ENCODE data around the gene TBCCD1. TPM values are rescaled to one million over a fixed set of nuclear protein-coding genes. Genes with fewer than 3 reads are reported as not detected.
"Not testable (repeated sequence)": the region's sequence is repeated elsewhere in the genome, so short reads cannot be mapped to it uniquely, and the experiment has no call there.

Gene TBCCD1
- total RNA-seq, 2 experiments from 2014 or later, result 15.2 to 17.4 TPM

DNA sequence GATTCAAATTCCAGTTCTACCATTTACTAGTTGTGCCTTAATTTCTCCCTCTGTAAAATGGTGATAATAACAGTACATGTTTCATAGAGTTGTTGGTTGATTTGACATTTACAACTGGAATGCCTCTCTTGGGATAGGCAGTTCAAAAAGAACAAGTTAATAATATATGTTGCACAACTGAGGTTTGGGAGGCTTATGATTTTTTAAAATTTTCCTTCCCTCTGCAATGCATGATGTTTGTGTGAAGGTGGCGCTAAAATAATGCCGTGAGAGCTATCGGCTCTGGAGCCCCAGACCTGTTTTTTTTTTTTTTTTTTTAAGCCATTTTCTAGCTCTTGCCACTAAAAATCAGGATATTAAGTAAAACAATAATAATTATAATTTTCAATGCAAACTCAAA is 22.0 kb upstream of the TBCCD1 start:
- no peak for ATAC-seq (ENCODE audit: low read depth)
- H3K4me3 Mint-ChIP-seq, result no peak overlapping the region
- H3K9me3 Mint-ChIP-seq, result no peaks in the 10 kb centered on the region
- DNase-seq, result no peak
- no peak overlapping the region for H3K27ac Mint-ChIP-seq
- H3K36me3 Mint-ChIP-seq, result peaks cover 6% of the 10 kb centered on the region
- H3K4me1 Mint-ChIP-seq, result peaks cover 18% of the 10 kb centered on the region
- no peaks in the 10 kb centered on the region for H3K27me3 Mint-ChIP-seq
- POLR2A ChIA-PET, result interaction anchor here (0.6 kb wide), 1 partner anchor 18 kb away, joined by 3 read pairs; no protein-coding TSS in a partner anchor

GRCh38 chr3:186588632-186589031 is 21.5 kb upstream of the TBCCD1 start:
- Mint-ChIP-seq H3K36me3 (peaks cover 8% of the 10 kb centered on the region), H3K27ac (no peak overlapping the region), H3K4me1 (peaks cover 18% of the 10 kb centered on the region), H3K9me3 (no peaks in the 10 kb centered on the region), H3K27me3 (no peaks in the 10 kb centered on the region), H3K4me3 (no peak overlapping the region)
- ATAC-seq (ENCODE audit: low read depth), result no peak
- POLR2A ChIA-PET, result no interaction called here
- no peak for DNase-seq

GRCh38 chr3:186587183-186587582 is 20.0 kb upstream of the TBCCD1 start:
- no peaks in the 10 kb centered on the region for H3K27me3 Mint-ChIP-seq
- H3K36me3 Mint-ChIP-seq, result peaks cover 12% of the 10 kb centered on the region
- ATAC-seq (ENCODE audit: low read depth) (no peak), DNase-seq (no peak)
- POLR2A ChIA-PET, result interaction anchor here (0.6 kb wide), 1 partner anchor 190 kb away, joined by 4 read pairs; no protein-coding TSS in a partner anchor
- H3K4me1 Mint-ChIP-seq, result peaks cover 18% of the 10 kb centered on the region
- H3K9me3 Mint-ChIP-seq, result no peaks in the 10 kb centered on the region
- no peak overlapping the region for H3K27ac Mint-ChIP-seq
- H3K4me3 Mint-ChIP-seq, result no peak overlapping the region

GRCh38 chr3:186586245-186586644 is 19.1 kb upstream of the TBCCD1 start:
- H3K9me3 Mint-ChIP-seq; H3K27me3 Mint-ChIP-seq; DNase-seq; H3K27ac Mint-ChIP-seq; ATAC-seq (ENCODE audit: low read depth); POLR2A ChIA-PET; H3K4me3 Mint-ChIP-seq: not testable (repeated sequence)
- peaks cover 12% of the 10 kb centered on the region for H3K36me3 Mint-ChIP-seq
- peaks cover 18% of the 10 kb centered on the region for H3K4me1 Mint-ChIP-seq

GRCh38 chr3:186583831-186584230 is 16.7 kb upstream of the TBCCD1 start:
- POLR2A ChIA-PET, result interaction anchor here (2.4 kb wide), 1 partner anchor 14 kb away, joined by 6 read pairs; the partner anchor contains the start of gene DNAJB11
- peaks cover 14% of the 10 kb centered on the region for H3K36me3 Mint-ChIP-seq
- H3K27me3 Mint-ChIP-seq, result no peaks in the 10 kb centered on the region
- no peak overlapping the region for H3K27ac Mint-ChIP-seq
- DNase-seq, result no peak
- no peak for ATAC-seq (ENCODE audit: low read depth)
- peaks cover 6% of the 10 kb centered on the region for H3K4me1 Mint-ChIP-seq
- H3K9me3 Mint-ChIP-seq, result no peaks in the 10 kb centered on the region
- no peak overlapping the region for H3K4me3 Mint-ChIP-seq

DNA sequence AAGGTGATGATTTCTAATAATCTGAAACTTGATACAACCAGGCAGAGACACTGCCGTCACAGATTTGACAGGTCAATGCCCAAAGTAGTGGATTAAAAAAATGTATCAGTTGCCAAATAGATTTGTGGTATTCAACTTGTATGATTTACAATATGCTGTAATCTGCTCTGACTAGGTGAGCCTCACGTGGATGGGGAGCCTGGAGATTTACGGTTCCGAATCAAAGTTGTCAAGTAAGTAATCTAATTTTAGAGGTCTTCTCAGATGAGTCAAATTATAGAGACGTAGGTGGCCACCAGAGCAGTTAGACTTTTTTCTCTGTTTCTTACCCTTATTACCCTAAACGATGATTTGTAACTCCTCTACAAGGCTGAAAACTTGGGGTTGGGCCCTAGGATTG is 15.4 kb upstream of the TBCCD1 start:
- peaks cover 15% of the 10 kb centered on the region for H3K36me3 Mint-ChIP-seq
- H3K9me3 Mint-ChIP-seq, result no peaks in the 10 kb centered on the region
- no peak overlapping the region for H3K27ac Mint-ChIP-seq
- DNase-seq (no peak), ATAC-seq (ENCODE audit: low read depth) (no peak)
- no peak overlapping the region for H3K4me3 Mint-ChIP-seq
- H3K4me1 Mint-ChIP-seq, result no peaks in the 10 kb centered on the region
- POLR2A ChIA-PET, result interaction anchor here (2.4 kb wide), 1 partner anchor 12 kb away, joined by 6 read pairs; the partner anchor contains the start of gene DNAJB11
- no peaks in the 10 kb centered on the region for H3K27me3 Mint-ChIP-seq

GRCh38 chr3:186580785-186581184 is 13.6 kb upstream of the TBCCD1 start:
- Mint-ChIP-seq H3K9me3 (no peaks in the 10 kb centered on the region), H3K4me3 (no peak overlapping the region), H3K27me3 (no peaks in the 10 kb centered on the region), H3K36me3 (peaks cover 16% of the 10 kb centered on the region), H3K4me1 (no peaks in the 10 kb centered on the region), H3K27ac (no peak overlapping the region)
- DNase-seq (no peak), ATAC-seq (ENCODE audit: low read depth) (no peak)
- POLR2A ChIA-PET, result no interaction called here

DNA sequence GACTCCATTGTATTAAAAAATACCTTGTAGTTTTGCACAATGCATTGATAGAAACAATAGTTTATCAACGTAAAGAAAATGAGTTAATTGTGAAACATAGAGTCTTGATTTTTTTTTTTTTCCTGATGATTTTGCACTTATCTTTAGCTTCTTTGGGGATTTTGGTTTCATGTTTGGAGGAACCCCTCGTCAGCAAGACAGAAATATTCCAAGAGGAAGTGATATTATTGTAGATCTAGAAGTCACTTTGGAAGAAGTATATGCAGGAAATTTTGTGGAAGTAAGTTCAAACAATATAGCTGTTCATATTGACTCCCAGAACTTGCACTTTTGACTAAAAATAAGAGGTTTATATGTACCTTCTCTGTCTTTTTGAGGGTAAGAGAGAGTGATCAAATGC is 10.4 kb upstream of the TBCCD1 start:
- no peaks in the 10 kb centered on the region for H3K9me3 Mint-ChIP-seq
- no peaks in the 10 kb centered on the region for H3K27me3 Mint-ChIP-seq
- no peak overlapping the region for H3K4me3 Mint-ChIP-seq
- no peak for DNase-seq
- POLR2A ChIA-PET, result no interaction called here
- no peak overlapping the region for H3K27ac Mint-ChIP-seq
- peaks cover 4% of the 10 kb centered on the region for H3K4me1 Mint-ChIP-seq
- no peak for ATAC-seq (ENCODE audit: low read depth)
- H3K36me3 Mint-ChIP-seq, result peaks cover 15% of the 10 kb centered on the region

- peaks cover 11% of the 10 kb centered on the region for H3K36me3 Mint-ChIP-seq
- POLR2A ChIA-PET, result interaction anchor here (3.0 to 5.4 kb wide), 2 partner anchors 212 to 634 kb away, joined by 32 to 50 read pairs; partner anchors contain the start of genes EIF4A2 and TRA2B
These were observed 4.5 kb upstream of the TBCCD1 start for GRCh38 chr3:186571644-186572013.

DNA sequence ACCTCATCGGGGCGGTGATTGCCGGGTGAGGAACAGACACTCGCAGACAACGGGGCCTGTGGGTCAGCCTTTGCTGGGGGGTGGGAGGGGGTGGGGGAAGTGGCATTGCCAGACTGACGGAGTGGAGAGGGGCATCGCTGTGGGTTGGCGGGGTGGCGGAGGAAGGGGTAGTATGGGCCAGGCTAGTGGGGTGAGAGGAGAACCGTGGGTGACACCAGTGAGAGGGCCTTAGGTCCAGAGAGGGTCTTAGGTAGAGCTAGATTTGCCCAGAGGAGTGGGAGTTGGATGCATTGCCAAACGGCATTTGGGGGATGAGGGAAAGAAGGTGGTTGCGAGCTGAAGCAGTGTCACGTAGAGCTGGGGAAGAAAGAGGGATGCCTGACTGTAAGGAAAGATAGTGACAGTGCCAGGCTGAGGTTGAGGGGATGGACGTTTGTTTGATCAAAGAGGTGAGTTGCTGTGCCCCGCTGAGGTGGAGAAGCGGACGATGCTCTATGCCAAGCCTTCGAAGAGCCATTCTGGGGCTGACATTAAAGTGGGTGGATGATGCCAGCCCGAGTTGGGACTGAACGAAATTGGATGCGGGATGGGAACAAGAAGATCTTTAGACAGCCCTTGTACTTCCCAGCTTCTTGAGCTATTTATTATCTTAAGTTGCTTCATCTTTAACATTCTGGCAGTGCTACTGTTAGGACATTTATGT is 4.0 kb upstream of the TBCCD1 start:
- ATAC-seq (ENCODE audit: low read depth) (no peak), DNase-seq (no peak)
- Mint-ChIP-seq H3K4me1 (peaks cover 28% of the 10 kb centered on the region), H3K27me3 (no peaks in the 10 kb centered on the region), H3K4me3 (peak overlapping the region; percentile 96), H3K36me3 (peaks cover 11% of the 10 kb centered on the region), H3K27ac (peak overlapping the region; percentile 99), H3K9me3 (no peaks in the 10 kb centered on the region)
- POLR2A ChIA-PET, result interaction anchor here (0.6 to 5.4 kb wide), 10 partner anchors 12 to 638 kb away, joined by 3 to 50 read pairs (median 5); partner anchors contain the start of genes EIF4A2 and TRA2B

More at GRCh38 chr3:186571644-186572013, 4.5 kb upstream of the TBCCD1 start:
- Mint-ChIP-seq H3K9me3 (no peaks in the 10 kb centered on the region), H3K27me3 (no peaks in the 10 kb centered on the region), H3K4me1 (peaks cover 26% of the 10 kb centered on the region), H3K4me3 (peak overlapping the region; percentile 96), H3K27ac (peak overlapping the region; percentile 99)
- no peak for ATAC-seq (ENCODE audit: low read depth)
- DNase-seq, result no peak

DNA sequence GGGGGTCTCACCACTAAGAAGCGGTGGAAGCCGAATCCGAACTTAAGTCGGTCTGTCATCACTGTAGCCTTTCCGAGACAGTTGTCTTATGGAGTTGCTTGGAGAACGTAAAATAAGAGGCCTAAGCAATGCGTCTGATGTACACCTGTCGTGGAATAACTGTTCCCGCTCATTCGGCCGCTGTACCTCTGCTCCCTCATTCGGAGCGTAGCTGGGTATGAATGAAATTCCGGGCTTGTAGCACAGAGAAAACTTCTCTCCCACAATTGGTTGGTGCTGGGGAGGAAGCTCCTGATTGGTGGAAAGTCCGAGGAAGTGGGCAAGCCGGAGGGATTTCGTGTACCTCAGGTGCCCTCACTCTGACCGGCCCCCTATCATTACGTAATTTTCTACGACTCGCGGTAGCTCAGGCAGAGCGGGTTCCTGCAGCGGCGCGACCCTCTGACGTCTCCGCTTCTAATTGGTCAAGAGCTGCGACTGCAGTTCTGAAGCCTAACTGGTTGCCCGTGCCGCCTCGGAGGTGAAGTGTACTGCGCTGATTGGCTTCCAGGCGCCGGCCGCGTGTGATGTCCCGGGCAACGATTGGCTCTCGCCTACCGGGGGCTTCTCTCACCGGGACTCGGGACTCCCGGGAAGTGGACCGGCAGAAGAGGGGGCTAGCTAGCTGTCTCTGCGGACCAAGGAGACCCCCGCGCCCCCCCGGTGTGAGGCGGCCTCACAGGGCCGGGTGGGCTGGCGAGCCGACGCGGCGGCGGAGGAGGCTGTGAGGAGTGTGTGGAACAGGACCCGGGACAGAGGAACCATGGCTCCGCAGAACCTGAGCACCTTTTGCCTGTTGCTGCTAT is 3.2 kb upstream of the TBCCD1 start, which contains the start of gene DNAJB11:
TSS of gene DNAJB11 (plus strand) at position 625 of the 845 bp plus-strand sequence. CDS start at position 803, 178 bp downstream.
- no peaks in the 10 kb centered on the region for H3K27me3 Mint-ChIP-seq
- H3K4me3 Mint-ChIP-seq, result peak within 1 kb of the TSS; percentile 96
- H3K9me3 Mint-ChIP-seq, result no peaks in the 10 kb centered on the region
- peak within 1 kb of the TSS; percentile 99 for H3K27ac Mint-ChIP-seq
- peaks cover 32% of the 10 kb centered on the region for H3K4me1 Mint-ChIP-seq
- POLR2A ChIA-PET, result interaction anchor here (0.6 to 5.4 kb wide), 15 partner anchors 13 to 638 kb away, joined by 3 to 50 read pairs (median 4); partner anchors contain the start of genes EIF4A2 and TRA2B
- DNase-seq (peak; percentile 95), ATAC-seq (ENCODE audit: low read depth) (peak; percentile 89)
- peaks cover 8% of the 10 kb centered on the region for H3K36me3 Mint-ChIP-seq

DNA sequence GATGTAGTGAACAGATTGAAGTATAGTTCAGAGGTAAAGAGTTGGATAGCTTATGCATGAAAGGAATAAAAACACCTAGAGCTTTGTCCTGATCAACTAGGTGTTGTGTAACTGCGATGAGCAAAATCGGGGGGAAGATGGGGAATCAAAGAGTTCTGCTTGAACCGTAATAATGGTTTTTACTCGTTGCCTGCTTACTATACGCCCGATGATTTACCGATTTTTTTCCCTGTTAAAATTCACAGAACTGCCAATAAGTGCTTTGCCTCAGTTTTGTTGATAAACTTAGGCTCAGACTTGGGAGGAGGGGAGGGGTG is 2.6 kb upstream of the TBCCD1 start:
- H3K9me3 Mint-ChIP-seq, result no peaks in the 10 kb centered on the region
- peak overlapping the region; percentile 99 for H3K27ac Mint-ChIP-seq
- ATAC-seq (ENCODE audit: low read depth) (no peak), DNase-seq (no peak)
- H3K27me3 Mint-ChIP-seq, result no peaks in the 10 kb centered on the region
- POLR2A ChIA-PET, result interaction anchor here (0.9 to 5.4 kb wide), 13 partner anchors 14 to 637 kb away, joined by 3 to 50 read pairs (median 5); partner anchors contain the start of genes EIF4A2 and TRA2B
- H3K4me3 Mint-ChIP-seq, result peak overlapping the region; percentile 96
- peaks cover 8% of the 10 kb centered on the region for H3K36me3 Mint-ChIP-seq
- peaks cover 33% of the 10 kb centered on the region for H3K4me1 Mint-ChIP-seq

DNA sequence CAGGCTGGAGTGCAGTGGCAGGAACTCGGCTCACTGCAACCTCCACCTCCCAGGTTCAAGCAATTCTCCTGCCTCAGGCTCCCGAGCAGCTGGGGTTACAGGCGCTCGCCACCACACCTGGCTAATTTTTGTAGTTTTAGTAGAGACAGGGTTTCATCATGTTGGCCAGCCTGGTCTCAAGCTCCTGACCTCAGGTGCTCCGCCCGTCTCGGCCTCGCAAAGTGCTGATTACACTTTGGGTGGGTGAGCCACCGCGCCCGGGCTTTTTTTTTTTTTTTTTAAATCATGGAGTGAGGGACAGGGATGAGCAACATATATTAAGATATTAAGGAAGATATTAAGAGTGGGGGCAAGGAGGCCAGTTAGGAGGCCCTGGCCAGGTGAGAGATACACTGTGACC is 2.2 kb upstream of the TBCCD1 start:
- H3K27ac Mint-ChIP-seq, result peak overlapping the region; percentile 99
- DNase-seq; ATAC-seq (ENCODE audit: low read depth); H3K27me3 Mint-ChIP-seq; H3K36me3 Mint-ChIP-seq; H3K9me3 Mint-ChIP-seq: not testable (repeated sequence)
- peak overlapping the region; percentile 96 for H3K4me3 Mint-ChIP-seq
- POLR2A ChIA-PET, result interaction anchor here (0.7 to 5.4 kb wide), 5 partner anchors 35 to 632 kb away, joined by 3 to 50 read pairs (median 11); partner anchors contain the start of genes EIF4A2 and TRA2B
- H3K4me1 Mint-ChIP-seq, result peaks cover 37% of the 10 kb centered on the region

Measured in activated naive CD8-positive, alpha-beta T cell treated with anti-CD3 and anti-CD28 coated beads, Interleukin-2, amount 10 ng/mL, durations not matched to agents 7 days and 5 days (primary cell).